HG03378 (cell line): Measurements from ENCODE around the gene INO80B.
"Not testable (repeated sequence)": the region's sequence is repeated elsewhere in the genome, so short reads cannot be mapped to it uniquely, and the experiment has no call there.

Experiments used
- ATAC-seq: cut with Tn5 transposase; IDR thresholded peaks from one replicate; pipeline ENCODE4 v1.9.1; 2021; ENCODE audit warnings: mild to moderate bottlenecking, moderate library complexity; ENCODE audit not compliant: unreplicated experiment

INO80B gene

GRCh38 chr2:74447230-74447999 lies 7.5 kb upstream of the INO80B start:
- no peak for ATAC-seq

GRCh38 chr2:74448771-74449170 lies 6.1 kb upstream of the INO80B start:
- ATAC-seq = no peak

- ATAC-seq = no peak
Observed at GRCh38 chr2:74450570-74451190, 4.2 kb upstream of the INO80B start.

- ATAC-seq = no peak
Observed at GRCh38 chr2:74457129-74457548, 2.3 kb downstream of the INO80B start.

- peak; percentile 19 for ATAC-seq
Observed at GRCh38 chr2:74457549-74458131, 2.8 kb downstream of the INO80B start.

- peak; percentile 86 for ATAC-seq
Observed at GRCh38 chr2:74458132-74458937, 3.4 kb downstream of the INO80B start, which contains the start of gene WBP1. Gene WBP1 (plus strand): TSS chr2:74458438. CDS start chr2:74458603, 165 bp downstream.

- ATAC-seq = no peak
Observed at GRCh38 chr2:74458938-74459363, 4.1 kb downstream of the INO80B start.

- ATAC-seq = not testable (repeated sequence)
Observed at GRCh38 chr2:74459503-74460118, 4.7 kb downstream of the INO80B start.

GRCh38 chr2:74460187-74460586 lies 5.3 kb downstream of the INO80B start:
- ATAC-seq = not testable (repeated sequence)

GRCh38 chr2:74461187-74462053 lies 6.5 kb downstream of the INO80B start:
- ATAC-seq = no peak

GRCh38 chr2:74462054-74462785 lies 7.3 kb downstream of the INO80B start:
- no peak for ATAC-seq

GRCh38 chr2:74462786-74463105 lies 7.9 kb downstream of the INO80B start:
- ATAC-seq = no peak

- no peak for ATAC-seq
Observed at GRCh38 chr2:74464406-74464805, 9.5 kb downstream of the INO80B start.

- not testable (repeated sequence) for ATAC-seq
Observed at GRCh38 chr2:74470742-74471141, 15.9 kb downstream of the INO80B start.

- no peak for ATAC-seq
Observed at GRCh38 chr2:74471332-74472065, 16.6 kb downstream of the INO80B start.

GRCh38 chr2:74472086-74472944 lies 17.4 kb downstream of the INO80B start, which contains the start of gene MRPL53:
Gene MRPL53 (minus strand): TSS chr2:74472680. CDS start chr2:74472660, 20 bp downstream.
- peak; percentile 76 for ATAC-seq

GRCh38 chr2:74472945-74473258 lies 18.0 kb downstream of the INO80B start:
- peak; percentile 2 for ATAC-seq

GRCh38 chr2:74474481-74474880 lies 19.6 kb downstream of the INO80B start:
- ATAC-seq = no peak
